Gastrocnemius medialis (tissue), 4 donors: Measurements from ENCODE around the gene ANXA7. TPM values are rescaled to one million over a fixed set of nuclear protein-coding genes. Genes with fewer than 3 reads are reported as not detected.

Source experiments
- ATAC-seq, 2 donors: fragments of 150-250 bp; one replicate each; pipeline ENCODE4 v1.9.1; 2016
- DNase-seq, 2 donors: peaks; one replicate each; pipeline ENCODE4 v3.0.0-alpha.2; 2019
- H3K27ac ChIP-seq, 4 donors: fragments of 200-600 bp; sonication (generic); 1 replicate in 1 of 4; 2 replicates in 3 of 4; pipeline ENCODE4 v1.5.1; 2016 to 2018; ENCODE audit warnings: mild to moderate bottlenecking in 2 of 4, moderate library complexity in 1 of 4
- H3K27me3 ChIP-seq, 3 donors: fragments of 200-600 bp; sonication (generic) in 2 of 3; 1 replicate in 1 of 3; 2 replicates in 2 of 3; pipeline versions ENCODE4 v1.5.1 to v1.6.0; 2016 to 2019; ENCODE audit warnings: mild to moderate bottlenecking in 1 of 3, moderate library complexity in 1 of 3
- H3K36me3 ChIP-seq, 2 donors: fragments of 200-600 bp; sonication (generic) in 1 of 2; one replicate each; pipeline ENCODE4 v1.5.1; 2017 to 2018
- H3K4me1 ChIP-seq, 2 donors: fragments of 200-600 bp; sonication (generic) in 1 of 2; one replicate each; pipeline ENCODE4 v1.5.1; 2016 to 2017; ENCODE audit warnings: mild to moderate bottlenecking in 2 of 2
- H3K4me3 ChIP-seq, 4 donors: fragments of 200-600 bp; sonication (generic) in 3 of 4; 1 replicate in 1 of 4; 2 replicates in 3 of 4; pipeline ENCODE4 v1.5.1; 2016 to 2019; ENCODE audit warnings: mild to moderate bottlenecking in 2 of 4
- H3K9me3 ChIP-seq, 3 donors: fragments of 200-600 bp; sonication (generic) in 2 of 3; 1 replicate in 1 of 3; 2 replicates in 2 of 3; pipeline ENCODE4 v1.5.1; 2016 to 2019
- POLR2A ChIP-seq, 2 donors: fragments of 450-650 bp; IDR thresholded peaks; one replicate each; pipeline ENCODE4 v1.6.1; 2017; ENCODE audit warnings: antibody characterized with exemption in 2 of 2, mild to moderate bottlenecking in 2 of 2, moderate library complexity in 2 of 2
- in situ Hi-C, 4 donors: fragments of 200-750 bp; cut with MboI; loops; one replicate each; pipeline versions ENCODE4 v1.15.0 to v1.8.0; 2017; ENCODE audit warnings: low sequenced_read_pairs in 4 of 4
- intact Hi-C: fragments of 100-400 bp; cut with DNase I; formaldehyde crosslinking; loops from one replicate; pipeline ENCODE4 v1.15.1; 2023; ENCODE audit warnings: low total_unique reads
- total RNA-seq, 4 donors: library from RNA; depleted of rRNA; stranded (reverse); fragments of >200 nt; gene quantifications; one replicate each; pipeline versions ENCODE4 v1.1.0 to v1.2.3, GENCODE V29; 2016
- TF ChIP-seq, protein P1 (sequence below), 5 experiments: fragments of 450-650 bp in 3 of 5; fragments of 200-600 bp in 2 of 5; sonication (generic) in 2 of 5; IDR thresholded peaks in 4 of 5; conservative IDR thresholded peaks in 1 of 5; 1 replicate in 4 of 5; 2 replicates in 1 of 5; pipeline ENCODE4 v1.5.1; 2016 to 2019; ENCODE audit warnings: antibody characterized with exemption in 5 of 5, mild to moderate bottlenecking in 3 of 5, moderate library complexity in 3 of 5

The ANXA7 gene
- total RNA-seq, 4 donors from 2014 or later: 169 to 203 (median 186) TPM

DNA sequence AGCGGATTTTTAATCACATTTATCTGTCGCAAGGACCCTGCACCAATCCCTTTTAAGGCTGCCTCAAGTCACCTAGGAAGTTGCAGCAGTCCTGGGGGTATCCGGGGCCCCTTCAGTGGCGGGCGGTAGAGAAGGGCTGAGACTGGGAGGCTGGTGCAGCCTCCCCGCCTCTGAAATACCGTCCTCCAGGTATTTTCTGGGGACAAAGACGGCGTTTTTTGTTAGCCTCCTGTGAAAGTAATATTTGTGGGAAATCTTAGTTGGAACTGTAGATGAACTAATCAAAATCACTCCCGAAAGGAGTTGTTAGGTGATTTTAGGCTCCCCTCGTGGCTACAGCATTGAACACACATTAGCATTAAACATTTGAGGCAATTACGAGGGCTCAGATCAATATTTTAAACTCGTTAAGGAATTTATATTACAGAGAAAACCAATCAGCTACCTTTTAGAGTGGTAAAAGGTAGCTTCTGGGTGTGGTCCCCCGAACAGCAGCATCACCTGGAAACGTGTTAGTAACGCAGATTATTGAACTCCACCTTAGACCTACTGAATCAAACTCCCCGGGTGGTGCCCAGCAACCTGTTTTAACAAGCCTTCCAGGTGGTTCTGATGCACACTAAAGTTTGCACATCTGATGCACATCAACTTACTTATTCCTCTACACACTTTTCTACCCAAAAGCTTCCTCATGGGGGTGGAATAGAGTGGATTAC is 530 bp upstream of the ANXA7 start:
- Histone ChIP-seq H3K27me3 (no peaks in the 10 kb centered on the region), H3K36me3 (no peaks in the 10 kb centered on the region), H3K27ac (peak overlapping the region; percentile 92 to 99 (median 98)), H3K4me3 (peak overlapping the region; percentile 80 to 96 (median 93)), H3K9me3 (no peaks in the 10 kb centered on the region), H3K4me1 (peaks cover 40 to 52% of the 10 kb centered on the region in 2 donors)
- in situ Hi-C loops (no loop called here), intact Hi-C loops (loop anchor here (2.0 to 5.0 kb wide), 3 partner anchors 82 to 228 kb away; partner anchors contain the start of genes MRPS16, MYOZ1 and PPP3CB)
- DNase-seq: no peak
- TF ChIP-seq, protein P1, sequence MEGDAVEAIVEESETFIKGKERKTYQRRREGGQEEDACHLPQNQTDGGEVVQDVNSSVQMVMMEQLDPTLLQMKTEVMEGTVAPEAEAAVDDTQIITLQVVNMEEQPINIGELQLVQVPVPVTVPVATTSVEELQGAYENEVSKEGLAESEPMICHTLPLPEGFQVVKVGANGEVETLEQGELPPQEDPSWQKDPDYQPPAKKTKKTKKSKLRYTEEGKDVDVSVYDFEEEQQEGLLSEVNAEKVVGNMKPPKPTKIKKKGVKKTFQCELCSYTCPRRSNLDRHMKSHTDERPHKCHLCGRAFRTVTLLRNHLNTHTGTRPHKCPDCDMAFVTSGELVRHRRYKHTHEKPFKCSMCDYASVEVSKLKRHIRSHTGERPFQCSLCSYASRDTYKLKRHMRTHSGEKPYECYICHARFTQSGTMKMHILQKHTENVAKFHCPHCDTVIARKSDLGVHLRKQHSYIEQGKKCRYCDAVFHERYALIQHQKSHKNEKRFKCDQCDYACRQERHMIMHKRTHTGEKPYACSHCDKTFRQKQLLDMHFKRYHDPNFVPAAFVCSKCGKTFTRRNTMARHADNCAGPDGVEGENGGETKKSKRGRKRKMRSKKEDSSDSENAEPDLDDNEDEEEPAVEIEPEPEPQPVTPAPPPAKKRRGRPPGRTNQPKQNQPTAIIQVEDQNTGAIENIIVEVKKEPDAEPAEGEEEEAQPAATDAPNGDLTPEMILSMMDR (IDR thresholded peaks at IDR 0.05 in 4 of 5, conservative IDR thresholded peaks at IDR 0.05 in 1 of 5): peak in 3 of 5 experiments; percentile 10 to 21 (median 12)
- no peak for TF ChIP-seq POLR2A (IDR thresholded peaks at IDR 0.05)
- ATAC-seq: peak; percentile 22 to 23

DNA sequence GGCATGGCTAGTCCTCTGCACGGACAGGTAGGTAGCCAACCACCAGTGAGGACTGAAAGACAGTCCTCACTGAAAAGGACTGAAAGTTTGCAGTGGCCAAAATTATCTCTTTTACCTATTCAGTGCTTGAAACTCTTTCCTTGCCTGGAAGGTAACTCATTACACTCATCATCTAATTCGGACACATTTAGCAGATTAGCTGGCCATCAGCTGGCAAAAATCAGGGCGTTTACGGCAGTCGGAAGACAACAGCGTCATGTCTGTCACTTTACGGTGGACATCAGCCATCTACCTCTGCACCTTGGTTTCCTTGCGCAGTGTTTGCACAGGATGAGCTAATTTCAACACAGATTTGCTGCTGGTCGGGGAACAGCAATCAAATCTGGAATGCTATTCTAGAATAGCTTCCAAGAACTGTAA is 740 bp downstream of the ANXA7 start:
- Histone ChIP-seq H3K4me1 (peaks cover 49 to 52% of the 10 kb centered on the region in 2 donors), H3K36me3 (no peaks in the 10 kb centered on the region), H3K27me3 (no peaks in the 10 kb centered on the region), H3K4me3 (peak overlapping the region; percentile 80 to 96 (median 93)), H3K9me3 (no peaks in the 10 kb centered on the region), H3K27ac (peak overlapping the region; percentile 92 to 99 (median 98))
- in situ Hi-C loops: no loop called here
- peak; percentile 75 to 80 for ATAC-seq
- DNase-seq: peak; percentile 25 to 73
- TF ChIP-seq, protein P1 (IDR thresholded peaks at IDR 0.05 in 4 of 5, conservative IDR thresholded peaks at IDR 0.05 in 1 of 5): no peak
- no peak for TF ChIP-seq POLR2A (IDR thresholded peaks at IDR 0.05)
- intact Hi-C loops: loop anchor here (5.0 kb wide), 1 partner anchor 229 kb away; the partner anchor contains the start of gene MYOZ1

DNA sequence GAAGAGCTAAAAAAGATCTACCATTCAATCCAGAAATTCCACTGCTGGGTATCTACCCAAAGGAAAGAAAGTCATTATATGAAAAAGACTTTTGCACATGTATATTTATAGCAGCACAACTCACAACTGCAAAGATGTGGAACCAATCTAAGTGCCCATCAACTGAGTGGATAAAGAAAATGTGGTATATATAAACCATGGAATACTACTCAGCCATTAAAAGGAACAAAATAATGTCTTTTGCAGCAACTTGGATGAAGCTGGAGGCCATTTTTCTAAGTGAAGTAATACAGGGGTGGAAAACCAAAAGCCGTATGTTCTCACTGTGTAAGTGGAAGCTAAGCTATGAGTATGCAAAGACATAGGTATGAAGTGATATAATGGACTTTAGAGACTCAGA is 3.0 kb downstream of the ANXA7 start:
- ATAC-seq: no peak
- peaks cover 68 to 69% of the 10 kb centered on the region in 2 donors for H3K4me1 ChIP-seq
- H3K4me3 ChIP-seq: no peak overlapping the region
- no peaks in the 10 kb centered on the region for H3K9me3 ChIP-seq
- TF ChIP-seq, protein P1 (IDR thresholded peaks at IDR 0.05 in 4 of 5, conservative IDR thresholded peaks at IDR 0.05 in 1 of 5): no peak
- no peak for TF ChIP-seq POLR2A (IDR thresholded peaks at IDR 0.05)
- intact Hi-C loops (loop anchor here (5.0 kb wide), 1 partner anchor 231 kb away; the partner anchor contains the start of gene MYOZ1), in situ Hi-C loops (no loop called here)
- H3K27me3 ChIP-seq: no peaks in the 10 kb centered on the region
- no peak for DNase-seq
- peaks cover 0 to 10% of the 10 kb centered on the region in 2 donors for H3K36me3 ChIP-seq
- peak overlapping the region in 1 of 4 donors; percentile 19 for H3K27ac ChIP-seq

DNA sequence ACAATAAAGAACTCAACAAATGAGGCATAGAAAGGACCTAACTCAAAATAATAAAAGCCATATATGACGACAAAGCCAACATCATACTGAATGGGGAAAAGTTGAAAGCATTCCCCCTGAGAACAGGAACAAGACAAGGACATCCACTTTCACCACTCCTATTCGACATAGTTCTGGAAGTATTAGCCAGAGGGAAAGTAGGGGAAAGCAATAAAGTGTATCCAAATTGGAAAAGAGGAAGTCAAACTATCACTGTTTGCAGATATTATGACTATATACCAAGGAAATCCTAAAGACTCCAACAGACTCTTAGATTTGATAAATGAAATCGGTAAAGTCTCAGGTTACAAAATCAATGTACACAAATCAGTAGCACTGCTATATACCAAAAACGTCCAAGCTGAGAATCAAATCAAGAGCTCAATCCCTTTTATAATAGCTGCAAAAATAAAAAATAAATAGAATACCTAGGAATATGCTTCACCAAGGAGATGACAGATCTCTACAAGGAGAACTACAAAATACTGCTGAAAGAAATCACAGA is 4.8 kb downstream of the ANXA7 start:
- Histone ChIP-seq H3K4me1 (peaks cover 80 to 82% of the 10 kb centered on the region in 2 donors), H3K27ac (no peak overlapping the region), H3K36me3 (peaks cover 0 to 10% of the 10 kb centered on the region in 2 donors), H3K9me3 (no peaks in the 10 kb centered on the region), H3K27me3 (no peaks in the 10 kb centered on the region), H3K4me3 (no peak overlapping the region)
- TF ChIP-seq POLR2A (IDR thresholded peaks at IDR 0.05): no peak
- TF ChIP-seq, protein P1 (IDR thresholded peaks at IDR 0.05 in 4 of 5, conservative IDR thresholded peaks at IDR 0.05 in 1 of 5): no peak
- DNase-seq (no peak), ATAC-seq (no peak)
- intact Hi-C loops (no loop called here), in situ Hi-C loops (no loop called here)
